ENCODE data around the gene SENP7.

The SENP7 gene

GRCh38 chr3:101414121-101414520 lies 98.9 kb downstream of the SENP7 start:
- Histone ChIP-seq H3K36me3 (ENCODE audit: control insufficient read depth, low read length) (no peaks in the 10 kb centered on the region), H3K27me3 (ENCODE audit: control insufficient read depth, low read length) (no peaks in the 10 kb centered on the region), H3K79me2 (ENCODE audit: control insufficient read depth, low read length) (no peaks in the 10 kb centered on the region), H4K20me1 (ENCODE audit: control insufficient read depth, insufficient read depth, low read depth, low read length) (no peaks in the 10 kb centered on the region), H3K4me3 (ENCODE audit: low read length) (no peak overlapping the region), H3F3A (ENCODE audit: control insufficient read depth, insufficient read depth) (no peaks in the 10 kb centered on the region), H3K4me1 (ENCODE audit: control insufficient read depth, low read length) (no peaks in the 10 kb centered on the region), H3K4me2 (ENCODE audit: low read length) (no peak overlapping the region), H3K27ac (ENCODE audit: low read depth, low read length) (no peak overlapping the region), H3K9me2 (replicated peaks; ENCODE audit: control insufficient read depth, low read length) (no peaks in the 10 kb centered on the region), H3K9me3 (ENCODE audit: control insufficient read depth, insufficient read depth, low read length) (no peaks in the 10 kb centered on the region)
- TF ChIP-seq CTCF (IDR thresholded peaks at IDR 0.05; ENCODE audit: low read depth, low read length, poor library complexity, severe bottlenecking) (no peak), EZH2phosphoT487 (IDR thresholded peaks at IDR 0.05; ENCODE audit: borderline replicate concordance, low read length) (no peak)

GRCh38 chr3:101413656-101414055 lies 99.4 kb downstream of the SENP7 start:
- H3K27ac ChIP-seq (ENCODE audit: low read depth, low read length): no peak overlapping the region
- H3K4me1 ChIP-seq (ENCODE audit: control insufficient read depth, low read length): no peaks in the 10 kb centered on the region

GRCh38 chr3:101391413-101391950 lies 121.5 kb downstream of the SENP7 start:
- no peak overlapping the region for H3K4me3 ChIP-seq (ENCODE audit: low read length)
- H3K27ac ChIP-seq (ENCODE audit: low read depth, low read length): no peak overlapping the region
- H3K9me2 ChIP-seq (replicated peaks; ENCODE audit: control insufficient read depth, low read length): no peaks in the 10 kb centered on the region
- no peaks in the 10 kb centered on the region for H3F3A ChIP-seq (ENCODE audit: control insufficient read depth, insufficient read depth)
- no peaks in the 10 kb centered on the region for H3K4me1 ChIP-seq (ENCODE audit: control insufficient read depth, low read length)
- no peaks in the 10 kb centered on the region; the same call in 1 of the 2 replicates for H3K9me3 ChIP-seq (ENCODE audit: control insufficient read depth, insufficient read depth, low read length)
- H3K79me2 ChIP-seq (ENCODE audit: control insufficient read depth, low read length): peaks cover 2% of the 10 kb centered on the region; the same call in 1 of the 2 replicates
- H3K27me3 ChIP-seq (ENCODE audit: control insufficient read depth, low read length): no peaks in the 10 kb centered on the region
- no peak for TF ChIP-seq CTCF (IDR thresholded peaks at IDR 0.05; ENCODE audit: low read depth, low read length, poor library complexity, severe bottlenecking)
- no peak for TF ChIP-seq EZH2phosphoT487 (IDR thresholded peaks at IDR 0.05; ENCODE audit: borderline replicate concordance, low read length)
- H3K36me3 ChIP-seq (ENCODE audit: control insufficient read depth, low read length): no peaks in the 10 kb centered on the region
- H4K20me1 ChIP-seq (ENCODE audit: control insufficient read depth, insufficient read depth, low read depth, low read length): no peaks in the 10 kb centered on the region
- no peak overlapping the region for H3K4me2 ChIP-seq (ENCODE audit: low read length)

More at GRCh38 chr3:101413656-101414055, 99.4 kb downstream of the SENP7 start:
- no peaks in the 10 kb centered on the region for H3K79me2 ChIP-seq (ENCODE audit: control insufficient read depth, low read length)
- no peaks in the 10 kb centered on the region for H3K9me2 ChIP-seq (replicated peaks; ENCODE audit: control insufficient read depth, low read length)
- no peaks in the 10 kb centered on the region for H3F3A ChIP-seq (ENCODE audit: control insufficient read depth, insufficient read depth)
- H3K36me3 ChIP-seq (ENCODE audit: control insufficient read depth, low read length): no peaks in the 10 kb centered on the region
- no peaks in the 10 kb centered on the region for H3K9me3 ChIP-seq (ENCODE audit: control insufficient read depth, insufficient read depth, low read length)
- TF ChIP-seq CTCF (IDR thresholded peaks at IDR 0.05; ENCODE audit: low read depth, low read length, poor library complexity, severe bottlenecking) (no peak), EZH2phosphoT487 (IDR thresholded peaks at IDR 0.05; ENCODE audit: borderline replicate concordance, low read length) (no peak)
- H4K20me1 ChIP-seq (ENCODE audit: control insufficient read depth, insufficient read depth, low read depth, low read length): no peaks in the 10 kb centered on the region
- H3K4me2 ChIP-seq (ENCODE audit: low read length): no peak overlapping the region
- H3K27me3 ChIP-seq (ENCODE audit: control insufficient read depth, low read length): no peaks in the 10 kb centered on the region
- H3K4me3 ChIP-seq (ENCODE audit: low read length): no peak overlapping the region
